Rectal smooth muscle tissue (tissue), 1 donor: ENCODE data around the gene ACAN.

ENCODE experiments used
- H3K27ac ChIP-seq: one replicate; pipeline ENCODE4 v1.7.0; 2013; ENCODE audit warnings: low read depth, low read length, inconsistent platforms
- H3K27me3 ChIP-seq: one replicate; pipeline ENCODE4 v1.7.0; 2013; ENCODE audit warnings: low read length; ENCODE audit not compliant: control insufficient read depth, insufficient read depth
- H3K36me3 ChIP-seq: one replicate; pipeline ENCODE4 v1.7.0; 2013; ENCODE audit warnings: low read length; ENCODE audit not compliant: control insufficient read depth, insufficient read depth
- H3K4me1 ChIP-seq: one replicate; pipeline ENCODE4 v1.7.0; 2013; ENCODE audit warnings: low read length; ENCODE audit not compliant: control insufficient read depth, insufficient read depth
- H3K4me3 ChIP-seq: one replicate; pipeline ENCODE4 v1.7.0; 2013; ENCODE audit warnings: low read length
- H3K9ac ChIP-seq: one replicate; pipeline ENCODE4 v1.7.0; 2013; ENCODE audit warnings: low read length

The ACAN gene

DNA sequence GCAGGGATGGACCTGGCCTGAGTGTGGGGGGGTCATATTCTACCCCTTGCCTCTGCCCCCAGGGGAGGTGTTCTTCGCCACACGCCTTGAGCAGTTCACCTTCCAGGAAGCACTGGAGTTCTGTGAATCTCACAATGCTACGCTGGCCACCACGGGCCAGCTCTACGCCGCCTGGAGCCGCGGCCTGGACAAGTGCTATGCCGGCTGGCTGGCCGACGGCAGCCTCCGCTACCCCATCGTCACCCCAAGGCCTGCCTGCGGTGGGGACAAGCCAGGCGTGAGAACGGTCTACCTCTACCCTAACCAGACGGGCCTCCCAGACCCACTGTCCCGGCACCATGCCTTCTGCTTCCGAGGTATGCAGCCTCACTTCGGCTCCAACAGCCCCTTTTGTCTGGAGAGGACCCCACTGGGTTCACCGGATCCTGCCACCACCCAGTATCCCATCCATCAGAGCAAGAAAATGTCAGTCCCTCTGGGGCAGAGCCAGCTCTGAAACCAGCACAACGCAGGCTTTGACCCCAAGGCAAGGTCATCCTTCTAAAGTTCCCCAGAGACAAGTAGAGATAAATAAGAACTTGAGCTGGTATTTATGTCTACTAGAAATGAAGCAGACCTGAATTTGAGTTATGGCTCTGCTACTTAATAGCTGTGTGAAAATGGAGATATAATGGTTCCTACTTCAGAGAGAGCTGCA, 46.3 kb downstream of the ACAN start:
- no peak overlapping the region for H3K9ac ChIP-seq
- H3K36me3 ChIP-seq = no peaks in the 10 kb centered on the region
- peaks cover 3% of the 10 kb centered on the region for H3K27me3 ChIP-seq
- no peak overlapping the region for H3K4me3 ChIP-seq
- no peaks in the 10 kb centered on the region for H3K4me1 ChIP-seq
- no peak overlapping the region for H3K27ac ChIP-seq

GRCh38 chr15:88852476-88852875, 49.2 kb downstream of the ACAN start:
- peaks cover 3% of the 10 kb centered on the region for H3K27me3 ChIP-seq

GRCh38 chr15:88858934-88859333, 55.7 kb downstream of the ACAN start:
- H3K9ac ChIP-seq = no peak overlapping the region
- no peaks in the 10 kb centered on the region for H3K4me1 ChIP-seq
- H3K36me3 ChIP-seq = no peaks in the 10 kb centered on the region
- H3K27ac ChIP-seq = no peak overlapping the region
- H3K27me3 ChIP-seq = no peaks in the 10 kb centered on the region
- H3K4me3 ChIP-seq = no peak overlapping the region

More at GRCh38 chr15:88852476-88852875, 49.2 kb downstream of the ACAN start:
- Histone ChIP-seq H3K27ac (no peak overlapping the region), H3K4me3 (no peak overlapping the region), H3K36me3 (no peaks in the 10 kb centered on the region), H3K4me1 (no peaks in the 10 kb centered on the region), H3K9ac (no peak overlapping the region)

- Histone ChIP-seq H3K36me3 (no peaks in the 10 kb centered on the region), H3K9ac (no peak overlapping the region), H3K4me3 (no peak overlapping the region), H3K27me3 (no peaks in the 10 kb centered on the region), H3K4me1 (no peaks in the 10 kb centered on the region), H3K27ac (no peak overlapping the region)
Measured at GRCh38 chr15:88859550-88859949, 56.3 kb downstream of the ACAN start.

DNA sequence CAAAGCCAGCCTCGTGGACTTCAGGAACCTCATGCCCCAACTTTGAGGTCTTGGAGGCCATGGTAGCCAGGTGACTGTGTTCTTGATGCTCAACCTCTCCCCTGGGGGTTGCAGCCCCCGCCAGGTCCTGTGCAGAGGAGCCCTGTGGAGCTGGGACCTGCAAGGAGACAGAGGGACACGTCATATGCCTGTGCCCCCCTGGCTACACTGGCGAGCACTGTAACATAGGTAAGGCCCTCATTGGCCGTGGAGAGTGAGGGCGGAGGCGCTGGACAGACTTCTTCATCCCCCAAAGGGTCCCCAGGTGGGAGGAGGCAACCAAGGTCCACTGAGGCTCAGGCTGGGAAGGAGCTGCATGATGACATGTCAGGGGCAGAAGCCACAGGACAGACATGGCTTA, 57.0 kb downstream of the ACAN start:
- no peak overlapping the region for H3K4me3 ChIP-seq
- no peaks in the 10 kb centered on the region for H3K36me3 ChIP-seq
- no peak overlapping the region for H3K27ac ChIP-seq
- no peak overlapping the region for H3K9ac ChIP-seq
- H3K27me3 ChIP-seq = no peaks in the 10 kb centered on the region
- H3K4me1 ChIP-seq = no peaks in the 10 kb centered on the region

DNA sequence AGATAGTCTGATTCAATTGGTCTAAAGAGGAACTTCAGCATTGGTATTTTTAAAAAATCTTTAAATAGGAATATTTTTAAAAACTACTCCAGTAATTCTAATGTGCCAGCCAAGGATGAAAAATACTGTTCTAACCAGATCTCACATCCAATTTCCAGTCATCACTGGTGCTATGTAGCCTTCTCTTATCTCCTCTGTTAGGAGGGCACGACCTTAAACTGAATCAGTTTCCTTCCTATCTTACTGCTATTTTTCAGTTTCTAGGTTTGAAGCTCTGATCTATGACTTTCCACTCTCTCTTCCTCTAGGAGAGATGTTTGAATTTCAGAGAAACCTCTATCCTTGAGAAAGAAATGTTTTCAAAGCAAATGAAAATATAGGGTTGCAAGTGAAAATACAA, 60.2 kb downstream of the ACAN start:
- Histone ChIP-seq H3K4me1 (no peaks in the 10 kb centered on the region), H3K27me3 (no peaks in the 10 kb centered on the region), H3K9ac (no peak overlapping the region), H3K4me3 (no peak overlapping the region), H3K36me3 (no peaks in the 10 kb centered on the region), H3K27ac (no peak overlapping the region)

DNA sequence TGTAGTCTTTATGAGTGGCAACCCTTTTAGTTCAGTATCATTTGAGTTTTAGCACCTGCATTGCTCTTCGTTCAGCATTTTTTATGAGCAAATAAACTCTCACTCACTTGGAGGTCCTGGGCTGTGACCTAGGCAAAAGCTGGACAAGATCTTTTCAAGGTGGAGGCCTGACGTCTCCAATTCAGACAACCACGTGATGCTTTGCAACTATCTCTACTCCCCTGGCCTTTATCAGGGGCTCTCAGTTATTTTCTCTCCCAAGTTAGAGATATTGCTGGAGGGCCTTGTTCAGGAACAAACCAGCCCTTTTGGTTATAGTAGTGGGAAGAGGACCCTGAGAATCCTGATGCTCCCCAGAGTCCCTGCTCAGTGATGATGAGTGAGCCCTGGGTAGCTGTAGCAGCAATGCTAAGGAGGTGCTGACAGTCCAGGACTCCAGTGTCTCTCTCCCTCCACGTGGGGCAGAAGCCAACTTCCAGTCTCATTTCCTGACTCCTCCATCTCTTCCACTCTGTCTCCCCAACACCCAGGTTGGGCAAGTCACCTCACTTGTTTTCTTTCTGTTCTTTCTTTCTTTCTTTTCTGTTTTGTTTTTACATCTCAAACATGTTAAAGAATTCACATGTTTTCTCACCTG, 61.7 kb downstream of the ACAN start:
- H3K27ac ChIP-seq = no peak overlapping the region
- H3K9ac ChIP-seq = no peak overlapping the region
- no peak overlapping the region for H3K4me3 ChIP-seq
- no peaks in the 10 kb centered on the region for H3K4me1 ChIP-seq
- H3K36me3 ChIP-seq = no peaks in the 10 kb centered on the region
- no peaks in the 10 kb centered on the region for H3K27me3 ChIP-seq

- no peaks in the 10 kb centered on the region for H3K27me3 ChIP-seq
- H3K9ac ChIP-seq = no peak overlapping the region
- H3K27ac ChIP-seq = no peak overlapping the region
- H3K4me3 ChIP-seq = no peak overlapping the region
- no peaks in the 10 kb centered on the region for H3K36me3 ChIP-seq
- H3K4me1 ChIP-seq = no peaks in the 10 kb centered on the region
Measured at GRCh38 chr15:88865498-88866099, 62.4 kb downstream of the ACAN start.

GRCh38 chr15:88866295-88866881, 63.2 kb downstream of the ACAN start:
- Histone ChIP-seq H3K36me3 (no peaks in the 10 kb centered on the region), H3K4me1 (no peaks in the 10 kb centered on the region), H3K9ac (no peak overlapping the region), H3K27me3 (peaks cover 2% of the 10 kb centered on the region), H3K4me3 (no peak overlapping the region), H3K27ac (no peak overlapping the region)

- H3K4me1 ChIP-seq = no peaks in the 10 kb centered on the region
- no peaks in the 10 kb centered on the region for H3K36me3 ChIP-seq
- peaks cover 2% of the 10 kb centered on the region for H3K27me3 ChIP-seq
- no peak overlapping the region for H3K9ac ChIP-seq
- no peak overlapping the region for H3K4me3 ChIP-seq
- no peak overlapping the region for H3K27ac ChIP-seq
Measured at GRCh38 chr15:88871313-88871712, 68.1 kb downstream of the ACAN start.

GRCh38 chr15:88872106-88872505, 68.9 kb downstream of the ACAN start:
- Histone ChIP-seq H3K9ac (no peak overlapping the region), H3K27ac (no peak overlapping the region), H3K4me1 (no peaks in the 10 kb centered on the region), H3K27me3 (peaks cover 2% of the 10 kb centered on the region), H3K36me3 (no peaks in the 10 kb centered on the region), H3K4me3 (no peak overlapping the region)

DNA sequence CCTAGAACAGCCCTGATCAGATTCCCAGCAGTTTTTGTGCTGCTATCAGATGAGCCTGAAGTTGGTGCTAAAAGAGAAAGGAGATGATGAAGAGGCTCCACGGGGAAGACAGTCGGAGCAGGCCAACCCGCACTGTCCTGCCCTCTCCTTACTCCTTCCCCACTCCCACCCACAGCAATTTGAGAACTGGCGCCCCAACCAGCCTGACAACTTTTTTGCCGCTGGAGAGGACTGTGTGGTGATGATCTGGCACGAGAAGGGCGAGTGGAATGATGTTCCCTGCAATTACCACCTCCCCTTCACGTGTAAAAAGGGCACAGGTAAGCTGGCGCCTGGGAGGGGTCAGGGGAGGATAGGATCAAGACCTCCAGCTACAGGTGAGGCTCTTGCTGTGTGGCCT, 69.5 kb downstream of the ACAN start:
- Histone ChIP-seq H3K27me3 (peaks cover 2% of the 10 kb centered on the region), H3K4me1 (no peaks in the 10 kb centered on the region), H3K27ac (no peak overlapping the region), H3K4me3 (no peak overlapping the region), H3K36me3 (no peaks in the 10 kb centered on the region), H3K9ac (no peak overlapping the region)
